Neural cell (in vitro differentiated cells): ENCODE results near the gene BRCA2. TPM values are rescaled to one million over a fixed set of nuclear protein-coding genes. Genes with fewer than 3 reads are reported as not detected.

Source experiments
- H2AFZ ChIP-seq: fragments of 200-600, 300-800 bp; sonication (generic), shearing (Covaris generic); 2 replicates; pipeline ENCODE4 v1.6.0; 2014; ENCODE audit warnings: low read depth, mild to moderate bottlenecking, antibody characterized with exemption, low read length, moderate library complexity
- H3F3A ChIP-seq: fragments of 200-600 bp; shearing (Covaris generic); 2 replicates; pipeline ENCODE4 v1.6.1; 2016; ENCODE audit warnings: mild to moderate bottlenecking, moderate library complexity, mixed read lengths, antibody characterized with exemption, low read length; ENCODE audit not compliant: insufficient read depth, poor library complexity, severe bottlenecking
- H3K27ac ChIP-seq: fragments of 200-600, 300-800 bp; sonication (generic), shearing (Covaris generic); 2 replicates; pipeline ENCODE4 v1.5.1; 2014; ENCODE audit warnings: mild to moderate bottlenecking, low read length, moderate library complexity
- H3K27me3 ChIP-seq: fragments of 300-800, 200-600 bp; sonication (generic), shearing (Covaris generic); 2 replicates; pipeline ENCODE4 v1.6.0; 2014; ENCODE audit warnings: mild to moderate bottlenecking, low read depth, low read length, moderate library complexity; ENCODE audit not compliant: insufficient read depth
- H3K36me3 ChIP-seq: fragments of 300-800, 200-600 bp; sonication (generic), shearing (Covaris generic); 2 replicates; pipeline ENCODE4 v1.5.1; 2014; ENCODE audit warnings: mild to moderate bottlenecking, antibody characterized with exemption, low read length, moderate library complexity; ENCODE audit not compliant: insufficient read depth
- H3K4me2 ChIP-seq: fragments of 300-800, 200-600 bp; sonication (generic), shearing (Covaris generic); 2 replicates; pipeline ENCODE4 v1.6.0; 2014; ENCODE audit warnings: mild to moderate bottlenecking, low read length
- H3K4me3 ChIP-seq: fragments of 300-800, 200-600 bp; sonication (generic), shearing (Covaris generic); 2 replicates; pipeline ENCODE4 v1.5.1; 2014; ENCODE audit warnings: mild to moderate bottlenecking, low read length, moderate library complexity
- H3K79me2 ChIP-seq: fragments of 200-600 bp; shearing (Covaris generic); replicated peaks from 2 replicates; pipeline ENCODE4 v1.6.0; 2014; ENCODE audit warnings: mild to moderate bottlenecking, low read length, moderate library complexity; ENCODE audit not compliant: insufficient read depth
- H3K9ac ChIP-seq: fragments of 300-800, 200-600 bp; sonication (generic), shearing (Covaris generic); 2 replicates; pipeline ENCODE4 v1.6.1; 2016; ENCODE audit warnings: mild to moderate bottlenecking, low read length, mixed read lengths
- H3K9me2 ChIP-seq: fragments of 200-600 bp; shearing (Covaris generic); 2 replicates; pipeline ENCODE4 v1.6.1; 2016; ENCODE audit warnings: mild to moderate bottlenecking, low read length, mixed read lengths; ENCODE audit not compliant: insufficient read depth
- H3K9me3 ChIP-seq: fragments of 200-600, 300-800 bp; sonication (generic), shearing (Covaris generic); 2 replicates; pipeline ENCODE4 v1.6.1; 2016; ENCODE audit warnings: mild to moderate bottlenecking, mixed run types, low read length, moderate library complexity, mixed read lengths
- H4K20me1 ChIP-seq: fragments of 200-600 bp; shearing (Covaris generic); 2 replicates; pipeline ENCODE4 v1.6.1; 2016; ENCODE audit warnings: mild to moderate bottlenecking, mixed run types; ENCODE audit not compliant: insufficient read depth
- CTCF ChIP-seq: fragments of 450-650 bp; IDR thresholded peaks from 2 replicates; pipeline ENCODE4 v1.5.1; 2014; ENCODE audit warnings: antibody characterized with exemption, mild to moderate bottlenecking, moderate library complexity; ENCODE audit not compliant: poor library complexity, severe bottlenecking
- EP300 ChIP-seq: fragments of 450-650 bp; conservative IDR thresholded peaks from 2 replicates; pipeline ENCODE4 v1.6.1; 2014; ENCODE audit warnings: antibody characterized with exemption, mild to moderate bottlenecking, moderate library complexity; ENCODE audit not compliant: poor library complexity, severe bottlenecking
- EZH2 ChIP-seq: fragments of 200-600, 300-800 bp; shearing (Covaris generic), sonication (generic); IDR thresholded peaks from 2 replicates; pipeline ENCODE4 v1.6.1; 2014; ENCODE audit warnings: antibody characterized with exemption, low read length, borderline replicate concordance, mild to moderate bottlenecking; ENCODE audit not compliant: insufficient read depth, poor library complexity, severe bottlenecking
- POLR2AphosphoS5 ChIP-seq: IDR thresholded peaks from 2 replicates; pipeline ENCODE4 v1.6.1; 2012
- SMC3 ChIP-seq: fragments of 450-650 bp; conservative IDR thresholded peaks from 2 replicates; pipeline ENCODE4 v1.6.1; 2014; ENCODE audit warnings: antibody characterized with exemption, mild to moderate bottlenecking, moderate library complexity; ENCODE audit not compliant: poor library complexity
- TAF1 ChIP-seq: IDR thresholded peaks from 2 replicates; pipeline ENCODE4 v1.6.1; 2012; ENCODE audit warnings: low read depth
- polyA plus RNA-seq: library from polyadenylated mRNA; depleted of rRNA; stranded (reverse); fragments of >200 nt; gene quantifications from 2 replicates; pipeline ENCODE4 v1.2.3, GENCODE V29; 2014

BRCA2 gene
- polyA plus RNA-seq, 1 donor from 2014 or later, result 0.11 TPM

GRCh38 chr13:32299893-32300292, 15.4 kb upstream of the BRCA2 start:
- Histone ChIP-seq H3K36me3 (peaks cover 5% of the 10 kb centered on the region), H3K79me2 (no peaks in the 10 kb centered on the region), H3F3A (no peaks in the 10 kb centered on the region), H3K9me3 (no peaks in the 10 kb centered on the region), H4K20me1 (no peaks in the 10 kb centered on the region), H3K9me2 (no peaks in the 10 kb centered on the region), H3K27me3 (no peaks in the 10 kb centered on the region), H3K27ac (no peak overlapping the region), H3K4me3 (no peak overlapping the region), H2AFZ (no peak overlapping the region), H3K4me2 (no peak overlapping the region), H3K9ac (no peak overlapping the region)
- no peak for TF ChIP-seq CTCF
- TF ChIP-seq TAF1, result no peak
- no peak for TF ChIP-seq EZH2

- H4K20me1 ChIP-seq, result no peaks in the 10 kb centered on the region
- H3K4me2 ChIP-seq, result no peak overlapping the region
- H3K36me3 ChIP-seq, result peaks cover under 1% of the 10 kb centered on the region
- no peaks in the 10 kb centered on the region for H3K79me2 ChIP-seq
- H2AFZ ChIP-seq, result no peak overlapping the region
- H3K9ac ChIP-seq, result no peak overlapping the region
- no peak overlapping the region for H3K4me3 ChIP-seq
- H3K9me3 ChIP-seq, result no peaks in the 10 kb centered on the region
- H3K27me3 ChIP-seq, result no peaks in the 10 kb centered on the region
- H3F3A ChIP-seq, result no peaks in the 10 kb centered on the region
- TF ChIP-seq POLR2AphosphoS5, result no peak
- TF ChIP-seq EZH2, result no peak
- no peak for TF ChIP-seq EP300
- no peak for TF ChIP-seq CTCF
- TF ChIP-seq TAF1, result no peak
- no peak for TF ChIP-seq SMC3
- no peak overlapping the region for H3K27ac ChIP-seq
- no peaks in the 10 kb centered on the region for H3K9me2 ChIP-seq
Measured at GRCh38 chr13:32300406-32300805, 14.9 kb upstream of the BRCA2 start.

GRCh38 chr13:32300920-32301319, 14.4 kb upstream of the BRCA2 start:
- no peak for TF ChIP-seq EZH2
- H3K9ac ChIP-seq, result no peak overlapping the region
- H3K9me3 ChIP-seq, result no peaks in the 10 kb centered on the region
- H4K20me1 ChIP-seq, result no peaks in the 10 kb centered on the region
- no peak overlapping the region for H3K4me3 ChIP-seq
- H3F3A ChIP-seq, result no peaks in the 10 kb centered on the region
- no peaks in the 10 kb centered on the region for H3K9me2 ChIP-seq
- H3K4me2 ChIP-seq, result no peak overlapping the region
- H3K79me2 ChIP-seq, result no peaks in the 10 kb centered on the region
- no peak overlapping the region for H2AFZ ChIP-seq
- H3K36me3 ChIP-seq, result no peaks in the 10 kb centered on the region
- no peaks in the 10 kb centered on the region for H3K27me3 ChIP-seq
- H3K27ac ChIP-seq, result no peak overlapping the region
